Neural progenitor cell (in vitro differentiated cells): ENCODE results near the gene LTA. TPM values are rescaled to one million over a fixed set of nuclear protein-coding genes. Genes with fewer than 3 reads are reported as not detected.

Experiments used
- DNase-seq: peaks from one replicate; pipeline ENCODE4 v3.0.0-alpha.2; 2016; ENCODE audit warnings: low spot score
- H2AFZ ChIP-seq: fragments of 200-600 bp; sonication (generic); replicated peaks from 2 replicates; pipeline ENCODE4 v1.6.1; 2016; ENCODE audit warnings: antibody characterized with exemption
- H3F3A ChIP-seq: fragments of 200-600 bp; sonication (generic); 2 replicates; pipeline ENCODE4 v1.6.1; 2016; ENCODE audit warnings: antibody characterized with exemption, low read depth
- H3K27ac ChIP-seq: fragments of 200-600 bp; sonication (generic); 2 replicates; pipeline ENCODE4 v1.5.1; 2016; ENCODE audit warnings: mild to moderate bottlenecking
- H3K27me3 ChIP-seq: fragments of 200-600 bp; sonication (generic); 2 replicates; pipeline ENCODE4 v1.6.1; 2016; ENCODE audit warnings: mild to moderate bottlenecking, moderate library complexity
- H3K36me3 ChIP-seq: fragments of 200-600 bp; sonication (generic); 2 replicates; pipeline ENCODE4 v1.5.1; 2016
- H3K4me1 ChIP-seq: fragments of 200-600 bp; sonication (generic); 2 replicates; pipeline ENCODE4 v1.6.1; 2016; ENCODE audit warnings: mixed run types
- H3K4me2 ChIP-seq: fragments of 200-600 bp; sonication (generic); 2 replicates; pipeline ENCODE4 v1.6.1; 2016
- H3K4me3 ChIP-seq: fragments of 200-600 bp; sonication (generic); 2 replicates; pipeline ENCODE4 v1.5.1; 2016
- H3K79me2 ChIP-seq: fragments of 200-600 bp; sonication (generic); 2 replicates; pipeline ENCODE4 v1.6.1; 2016; ENCODE audit warnings: low read depth
- H3K9ac ChIP-seq: fragments of 200-600 bp; sonication (generic); 2 replicates; pipeline ENCODE4 v1.6.1; 2016
- H3K9me3 ChIP-seq: fragments of 200-600 bp; sonication (generic); 2 replicates; pipeline ENCODE4 v1.5.1; 2016; ENCODE audit warnings: low read depth
- H4K20me1 ChIP-seq: fragments of 200-600 bp; sonication (generic); 2 replicates; pipeline ENCODE4 v1.6.1; 2016; ENCODE audit warnings: low read depth
- H3K27ac Mint-ChIP-seq: 3 replicates; pipeline ENCODE4 v1.8.0; 2021; ENCODE audit warnings: mixed read lengths
- H3K27me3 Mint-ChIP-seq: 2 replicates; pipeline ENCODE4 v1.8.0; 2022; ENCODE audit warnings: low read depth, mild to moderate bottlenecking, inconsistent platforms, moderate library complexity, mixed read lengths; ENCODE audit not compliant: insufficient read depth
- H3K36me3 Mint-ChIP-seq: 3 replicates; pipeline ENCODE4 v1.8.0; 2021; ENCODE audit warnings: mixed read lengths
- H3K4me1 Mint-ChIP-seq: 3 replicates; pipeline ENCODE4 v1.8.0; 2021; ENCODE audit warnings: mixed read lengths
- H3K4me3 Mint-ChIP-seq: 3 replicates; pipeline ENCODE4 v1.8.0; 2021; ENCODE audit warnings: mild to moderate bottlenecking, moderate library complexity, mixed read lengths
- H3K9me3 Mint-ChIP-seq: 3 replicates; pipeline ENCODE4 v1.8.0; 2020; ENCODE audit warnings: mixed read lengths
- CTCF ChIP-seq: fragments of 200-600 bp; sonication (generic); IDR thresholded peaks from 2 replicates; pipeline ENCODE4 v1.5.1; 2017; ENCODE audit warnings: antibody characterized with exemption, mild to moderate bottlenecking
- EZH2 ChIP-seq: fragments of 200-600 bp; sonication (generic); IDR thresholded peaks from 2 replicates; pipeline ENCODE4 v1.6.1; 2017; ENCODE audit warnings: antibody characterized with exemption, mild to moderate bottlenecking, moderate library complexity
- EZH2phosphoT487 ChIP-seq: fragments of 200-600 bp; sonication (generic); IDR thresholded peaks from 2 replicates; pipeline ENCODE4 v1.6.1; 2017; ENCODE audit warnings: antibody characterized with exemption
- total RNA-seq: library from RNA; depleted of rRNA; stranded (reverse); fragments of >200 nt; gene quantifications from 2 replicates; pipeline ENCODE4 v1.2.3, GENCODE V29; 2015; ENCODE audit warnings: low replicate concordance

The LTA gene
- total RNA-seq, 1 donor from 2014 or later = not detected

- Histone ChIP-seq H3K9me3 (no peaks in the 10 kb centered on the region), H4K20me1 (no peaks in the 10 kb centered on the region), H3K27me3 (peaks cover 9% of the 10 kb centered on the region), H3K4me3 (no peak overlapping the region), H3K36me3 (no peaks in the 10 kb centered on the region), H3K4me2 (no peak overlapping the region), H3K27ac (no peak overlapping the region), H3K9ac (no peak overlapping the region), H3K79me2 (no peaks in the 10 kb centered on the region), H3K4me1 (peaks cover 6% of the 10 kb centered on the region), H2AFZ (no peak overlapping the region), H3F3A (no peaks in the 10 kb centered on the region)
- peaks cover 7% of the 10 kb centered on the region for H3K4me1 Mint-ChIP-seq
- no peaks in the 10 kb centered on the region for H3K9me3 Mint-ChIP-seq
- H3K4me3 Mint-ChIP-seq = no peak overlapping the region
- no peak for DNase-seq
- H3K27ac Mint-ChIP-seq = no peak overlapping the region
- TF ChIP-seq EZH2 (no peak), EZH2phosphoT487 (no peak), CTCF (no peak)
- no peaks in the 10 kb centered on the region for H3K36me3 Mint-ChIP-seq
- H3K27me3 Mint-ChIP-seq = peaks cover 20% of the 10 kb centered on the region
These were observed 4.0 kb downstream of the LTA start for GRCh38 chr6:31575952-31576685.

DNA sequence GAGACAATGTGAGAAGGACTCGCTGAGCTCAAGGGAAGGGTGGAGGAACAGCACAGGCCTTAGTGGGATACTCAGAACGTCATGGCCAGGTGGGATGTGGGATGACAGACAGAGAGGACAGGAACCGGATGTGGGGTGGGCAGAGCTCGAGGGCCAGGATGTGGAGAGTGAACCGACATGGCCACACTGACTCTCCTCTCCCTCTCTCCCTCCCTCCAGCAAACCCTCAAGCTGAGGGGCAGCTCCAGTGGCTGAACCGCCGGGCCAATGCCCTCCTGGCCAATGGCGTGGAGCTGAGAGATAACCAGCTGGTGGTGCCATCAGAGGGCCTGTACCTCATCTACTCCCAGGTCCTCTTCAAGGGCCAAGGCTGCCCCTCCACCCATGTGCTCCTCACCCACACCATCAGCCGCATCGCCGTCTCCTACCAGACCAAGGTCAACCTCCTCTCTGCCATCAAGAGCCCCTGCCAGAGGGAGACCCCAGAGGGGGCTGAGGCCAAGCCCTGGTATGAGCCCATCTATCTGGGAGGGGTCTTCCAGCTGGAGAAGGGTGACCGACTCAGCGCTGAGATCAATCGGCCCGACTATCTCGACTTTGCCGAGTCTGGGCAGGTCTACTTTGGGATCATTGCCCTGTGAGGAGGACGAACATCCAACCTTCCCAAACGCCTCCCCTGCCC is 4.9 kb downstream of the LTA start:
- Histone ChIP-seq H3K4me3 (no peak overlapping the region), H3K27me3 (peaks cover 9% of the 10 kb centered on the region), H3K36me3 (no peaks in the 10 kb centered on the region), H3K4me2 (no peak overlapping the region), H3K9me3 (no peaks in the 10 kb centered on the region), H3K27ac (no peak overlapping the region), H3K79me2 (no peaks in the 10 kb centered on the region), H4K20me1 (no peaks in the 10 kb centered on the region), H3F3A (no peaks in the 10 kb centered on the region), H3K9ac (no peak overlapping the region), H2AFZ (no peak overlapping the region), H3K4me1 (peaks cover 11% of the 10 kb centered on the region)
- H3K27ac Mint-ChIP-seq = peak overlapping the region; percentile 64
- TF ChIP-seq EZH2 = no peak
- TF ChIP-seq EZH2phosphoT487 = no peak
- no peak for TF ChIP-seq CTCF
- H3K4me3 Mint-ChIP-seq = no peak overlapping the region
- H3K27me3 Mint-ChIP-seq = peaks cover 27% of the 10 kb centered on the region
- no peaks in the 10 kb centered on the region for H3K36me3 Mint-ChIP-seq
- no peaks in the 10 kb centered on the region for H3K9me3 Mint-ChIP-seq
- H3K4me1 Mint-ChIP-seq = peaks cover 15% of the 10 kb centered on the region
- no peak for DNase-seq

DNA sequence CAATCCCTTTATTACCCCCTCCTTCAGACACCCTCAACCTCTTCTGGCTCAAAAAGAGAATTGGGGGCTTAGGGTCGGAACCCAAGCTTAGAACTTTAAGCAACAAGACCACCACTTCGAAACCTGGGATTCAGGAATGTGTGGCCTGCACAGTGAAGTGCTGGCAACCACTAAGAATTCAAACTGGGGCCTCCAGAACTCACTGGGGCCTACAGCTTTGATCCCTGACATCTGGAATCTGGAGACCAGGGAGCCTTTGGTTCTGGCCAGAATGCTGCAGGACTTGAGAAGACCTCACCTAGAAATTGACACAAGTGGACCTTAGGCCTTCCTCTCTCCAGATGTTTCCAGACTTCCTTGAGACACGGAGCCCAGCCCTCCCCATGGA is 5.5 kb downstream of the LTA start:
- no peak overlapping the region for H3K27ac Mint-ChIP-seq
- no peaks in the 10 kb centered on the region for H3K79me2 ChIP-seq
- no peak for TF ChIP-seq EZH2phosphoT487
- no peak for TF ChIP-seq CTCF
- no peak for TF ChIP-seq EZH2
- no peak overlapping the region for H3K4me2 ChIP-seq
- peaks cover 27% of the 10 kb centered on the region for H3K27me3 Mint-ChIP-seq
- DNase-seq = no peak
- H3K9ac ChIP-seq = no peak overlapping the region
- H3K4me1 ChIP-seq = peaks cover 11% of the 10 kb centered on the region
- H3K4me1 Mint-ChIP-seq = peaks cover 15% of the 10 kb centered on the region
- no peak overlapping the region for H3K27ac ChIP-seq
- H2AFZ ChIP-seq = no peak overlapping the region
- H3K27me3 ChIP-seq = peaks cover 9% of the 10 kb centered on the region
- H3K4me3 Mint-ChIP-seq = no peak overlapping the region
- H4K20me1 ChIP-seq = no peaks in the 10 kb centered on the region
- no peaks in the 10 kb centered on the region for H3K9me3 ChIP-seq
- H3K36me3 Mint-ChIP-seq = no peaks in the 10 kb centered on the region
- H3K9me3 Mint-ChIP-seq = no peaks in the 10 kb centered on the region
- no peaks in the 10 kb centered on the region for H3K36me3 ChIP-seq
- H3K4me3 ChIP-seq = no peak overlapping the region
- no peaks in the 10 kb centered on the region for H3F3A ChIP-seq
